HEK293 (cell line): ENCODE measurements around the gene CCP110.

Experiments used
- KLF16 ChIP-seq: fragments of 450-650 bp; formaldehyde crosslinking; IDR thresholded peaks from 2 replicates; pipeline ENCODE4 v1.5.1; 2017; ENCODE audit warnings: missing biosample characterization, missing genetic modification characterization
- TCF7L2 ChIP-seq: IDR thresholded peaks from 2 replicates; pipeline ENCODE4 v1.6.1; 2011; ENCODE audit warnings: low read depth, mild to moderate bottlenecking, inconsistent platforms, low read length, moderate library complexity, borderline replicate concordance
- YY1 ChIP-seq: fragments of 450-650 bp; formaldehyde crosslinking; IDR thresholded peaks from 2 replicates; pipeline ENCODE4 v1.5.1; 2018; ENCODE audit warnings: missing biosample characterization, missing genetic modification characterization
- ZFP3 ChIP-seq: fragments of 450-650 bp; formaldehyde crosslinking; IDR thresholded peaks from 2 replicates; pipeline ENCODE4 v1.5.1; 2016; ENCODE audit warnings: low read depth, missing biosample characterization, missing genetic modification characterization
- ZFP69B ChIP-seq: fragments of 450-650 bp; formaldehyde crosslinking; IDR thresholded peaks from 2 replicates; pipeline ENCODE4 v1.5.1; 2016; ENCODE audit warnings: missing biosample characterization, missing genetic modification characterization
- ZNF138 ChIP-seq: fragments of 450-650 bp; formaldehyde crosslinking; IDR thresholded peaks from 2 replicates; pipeline ENCODE4 v1.5.1; 2016; ENCODE audit warnings: missing biosample characterization, missing genetic modification characterization, borderline replicate concordance
- ZNF239 ChIP-seq: fragments of 450-650 bp; formaldehyde crosslinking; IDR thresholded peaks from 2 replicates; pipeline ENCODE4 v1.5.1; 2016; ENCODE audit warnings: missing biosample characterization, missing genetic modification characterization
- ZNF335 ChIP-seq: fragments of 450-650 bp; formaldehyde crosslinking; conservative IDR thresholded peaks from 2 replicates; pipeline ENCODE4 v1.5.1; 2016; ENCODE audit warnings: missing biosample characterization, missing genetic modification characterization
- ZNF555 ChIP-seq: fragments of 450-650 bp; formaldehyde crosslinking; conservative IDR thresholded peaks from 2 replicates; pipeline ENCODE4 v1.5.1; 2017; ENCODE audit warnings: missing biosample characterization, mild to moderate bottlenecking, missing genetic modification characterization, inconsistent platforms
- ZNF629 ChIP-seq: fragments of 450-650 bp; formaldehyde crosslinking; IDR thresholded peaks from 2 replicates; pipeline ENCODE4 v1.5.1; 2017; ENCODE audit warnings: missing biosample characterization, missing genetic modification characterization
- ZNF777 ChIP-seq: fragments of 450-650 bp; formaldehyde crosslinking; IDR thresholded peaks from 2 replicates; pipeline ENCODE4 v1.5.1; 2017; ENCODE audit warnings: missing biosample characterization, missing genetic modification characterization, borderline replicate concordance
- TF ChIP-seq, protein P1 (sequence below): fragments of 450-650 bp; formaldehyde crosslinking; IDR thresholded peaks from 2 replicates; pipeline ENCODE4 v1.5.1; 2016; ENCODE audit warnings: missing biosample characterization, missing genetic modification characterization
- TF ChIP-seq, protein P2 (sequence below): fragments of 450-650 bp; formaldehyde crosslinking; IDR thresholded peaks from 2 replicates; pipeline ENCODE4 v1.5.1; 2016; ENCODE audit warnings: missing biosample characterization, missing genetic modification characterization
- TF ChIP-seq, protein P3 (sequence below): fragments of 450-650 bp; formaldehyde crosslinking; IDR thresholded peaks from 2 replicates; pipeline ENCODE4 v1.5.1; 2016; ENCODE audit warnings: missing biosample characterization, missing genetic modification characterization

DNA sequence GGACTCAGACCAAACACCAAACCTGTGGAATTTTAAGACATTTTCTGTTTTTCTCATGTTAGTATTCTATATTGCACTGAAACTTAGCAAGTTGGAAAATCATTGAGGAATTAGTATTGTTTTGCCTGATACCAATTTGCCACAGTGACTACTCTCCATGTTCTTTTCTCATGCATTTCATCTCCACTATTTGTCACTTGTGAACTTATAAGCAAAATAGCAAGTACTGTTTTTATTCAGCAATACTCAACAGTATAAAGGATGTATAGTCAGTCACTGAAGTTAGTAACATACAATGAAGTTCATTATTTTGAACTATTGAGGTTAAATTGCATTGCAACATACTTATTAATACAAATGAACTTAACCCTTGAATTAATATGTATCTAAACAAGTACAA is 25.9 kb downstream of the CCP110 start:
- TF ChIP-seq ZNF138 (tag by site-specific recombination) (no peak), ZFP3 (tag by site-specific recombination) (no peak), ZNF777 (tag by site-specific recombination) (no peak), ZNF629 (tag by site-specific recombination) (no peak), TCF7L2 (no peak), KLF16 (no peak), ZFP69B (tag by site-specific recombination) (no peak), ZNF335 (no peak), ZNF555 (tag by site-specific recombination) (no peak), ZNF239 (tag by site-specific recombination) (no peak), YY1 (tag by site-specific recombination) (no peak)
- TF ChIP-seq, protein P1, sequence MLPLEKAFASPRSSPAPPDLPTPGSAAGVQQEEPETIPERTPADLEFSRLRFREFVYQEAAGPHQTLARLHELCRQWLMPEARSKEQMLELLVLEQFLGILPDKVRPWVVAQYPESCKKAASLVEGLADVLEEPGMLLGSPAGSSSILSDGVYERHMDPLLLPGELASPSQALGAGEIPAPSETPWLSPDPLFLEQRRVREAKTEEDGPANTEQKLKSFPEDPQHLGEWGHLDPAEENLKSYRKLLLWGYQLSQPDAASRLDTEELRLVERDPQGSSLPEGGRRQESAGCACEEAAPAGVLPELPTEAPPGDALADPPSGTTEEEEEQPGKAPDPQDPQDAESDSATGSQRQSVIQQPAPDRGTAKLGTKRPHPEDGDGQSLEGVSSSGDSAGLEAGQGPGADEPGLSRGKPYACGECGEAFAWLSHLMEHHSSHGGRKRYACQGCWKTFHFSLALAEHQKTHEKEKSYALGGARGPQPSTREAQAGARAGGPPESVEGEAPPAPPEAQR (tag by site-specific recombination), result no peak
- TF ChIP-seq, protein P2, sequence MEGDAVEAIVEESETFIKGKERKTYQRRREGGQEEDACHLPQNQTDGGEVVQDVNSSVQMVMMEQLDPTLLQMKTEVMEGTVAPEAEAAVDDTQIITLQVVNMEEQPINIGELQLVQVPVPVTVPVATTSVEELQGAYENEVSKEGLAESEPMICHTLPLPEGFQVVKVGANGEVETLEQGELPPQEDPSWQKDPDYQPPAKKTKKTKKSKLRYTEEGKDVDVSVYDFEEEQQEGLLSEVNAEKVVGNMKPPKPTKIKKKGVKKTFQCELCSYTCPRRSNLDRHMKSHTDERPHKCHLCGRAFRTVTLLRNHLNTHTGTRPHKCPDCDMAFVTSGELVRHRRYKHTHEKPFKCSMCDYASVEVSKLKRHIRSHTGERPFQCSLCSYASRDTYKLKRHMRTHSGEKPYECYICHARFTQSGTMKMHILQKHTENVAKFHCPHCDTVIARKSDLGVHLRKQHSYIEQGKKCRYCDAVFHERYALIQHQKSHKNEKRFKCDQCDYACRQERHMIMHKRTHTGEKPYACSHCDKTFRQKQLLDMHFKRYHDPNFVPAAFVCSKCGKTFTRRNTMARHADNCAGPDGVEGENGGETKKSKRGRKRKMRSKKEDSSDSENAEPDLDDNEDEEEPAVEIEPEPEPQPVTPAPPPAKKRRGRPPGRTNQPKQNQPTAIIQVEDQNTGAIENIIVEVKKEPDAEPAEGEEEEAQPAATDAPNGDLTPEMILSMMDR (tag by site-specific recombination), result no peak
- TF ChIP-seq, protein P3, sequence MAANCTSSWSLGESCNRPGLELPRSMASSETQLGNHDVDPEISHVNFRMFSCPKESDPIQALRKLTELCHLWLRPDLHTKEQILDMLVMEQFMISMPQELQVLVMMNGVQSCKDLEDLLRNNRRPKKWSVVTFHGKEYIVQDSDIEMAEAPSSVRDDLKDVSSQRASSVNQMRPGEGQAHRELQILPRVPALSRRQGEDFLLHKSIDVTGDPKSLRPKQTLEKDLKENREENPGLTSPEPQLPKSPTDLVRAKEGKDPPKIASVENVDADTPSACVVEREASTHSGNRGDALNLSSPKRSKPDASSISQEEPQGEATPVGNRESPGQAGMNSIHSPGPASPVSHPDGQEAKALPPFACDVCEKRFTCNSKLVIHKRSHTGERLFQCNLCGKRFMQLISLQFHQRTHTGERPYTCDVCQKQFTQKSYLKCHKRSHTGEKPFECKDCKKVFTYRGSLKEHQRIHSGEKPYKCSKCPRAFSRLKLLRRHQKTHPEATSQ (tag by site-specific recombination), result no peak
